HCT116 (cell line): Measurements from ENCODE around the gene TNFRSF12A. TPM values are rescaled to one million over a fixed set of nuclear protein-coding genes. Genes with fewer than 3 reads are reported as not detected.

ENCODE experiments used
- ATAC-seq: fragments of 200-7000 bp; cut with Tn5 transposase; 2 replicates; pipeline ENCODE4 v1.9.1; 2020; ENCODE audit warnings: mild to moderate bottlenecking, moderate library complexity
- BruUV-seq: library from RNA; stranded (reverse); fragments of 400-500 nt; replicated peaks from 2 replicates; lab custom pipeline; 2021; lab: Mats Ljungman, UMichigan
- CTCF ChIA-PET: fragments of 300-600 bp; sonication (Branson Sonifier 250); formaldehyde crosslinking; loops from one replicate; lab custom pipeline; 2021; ENCODE audit warnings: antibody characterized with exemption; lab: Charles Lee
- POLR2A ChIA-PET: fragments of 300-600, 350-600 bp; sonication (Branson Sonifier 250); formaldehyde crosslinking; loops from one replicate; lab custom pipeline; 2021; ENCODE audit warnings: antibody characterized with exemption; lab: Charles Lee
- RAD21 ChIA-PET, 2 experiments: fragments of 300-600 bp; sonication (Branson Sonifier 250); formaldehyde crosslinking; loops; one replicate each; lab custom pipeline; 2023; ENCODE audit warnings: low total read pairs in 2 of 2; ENCODE audit not compliant: uncharacterized antibody in 2 of 2, unreplicated experiment in 2 of 2, low non-redundant PET in 1 of 2; lab: Charles Lee
- DNase-seq: peaks from one replicate; pipeline ENCODE4 v3.0.0-alpha.2; 2010; ENCODE audit warnings: low read depth, low spot score
- H2AFZ ChIP-seq: fragments of 200-600 bp; shearing (Covaris generic), sonication (generic); 2 replicates; pipeline ENCODE4 v1.6.1; 2017; ENCODE audit warnings: low read depth, mixed run types, mixed read lengths, antibody characterized with exemption, low read length; ENCODE audit not compliant: poor library complexity, severe bottlenecking
- H3K27ac ChIP-seq: 2 replicates; pipeline ENCODE4 v1.5.1; 2012; ENCODE audit warnings: low read depth, low read length
- H3K27me3 ChIP-seq: fragments of 200-600 bp; sonication (generic); 2 replicates; pipeline ENCODE4 v1.6.1; 2016; ENCODE audit warnings: mixed run types, low read length, mixed read lengths; ENCODE audit not compliant: insufficient read depth
- H3K36me3 ChIP-seq, 2 experiments: fragments of 200-500 bp in 1 of 2; fragments of 200-600 bp in 1 of 2; sonication (Bioruptor generic) in 1 of 2; sonication (generic) in 1 of 2; 2 replicates each; pipeline versions ENCODE4 v1.5.1 to v1.6.1; 2014 to 2016; ENCODE audit warnings: low read length in 2 of 2, inconsistent platforms in 1 of 2, mixed read lengths in 1 of 2, mixed run types in 1 of 2; ENCODE audit not compliant: insufficient read depth in 2 of 2, control insufficient read depth in 1 of 2
- H3K4me1 ChIP-seq, 2 experiments: fragments of 200-600 bp in 1 of 2; sonication (generic) in 1 of 2; 2 replicates each; pipeline versions ENCODE4 v1.5.1 to v1.6.1; 2012 to 2017; ENCODE audit warnings: low read length in 2 of 2, inconsistent platforms in 1 of 2, mild to moderate bottlenecking in 1 of 2, mixed read lengths in 1 of 2, mixed run types in 1 of 2, moderate library complexity in 1 of 2; ENCODE audit not compliant: insufficient read depth in 2 of 2, control insufficient read depth in 1 of 2
- H3K4me2 ChIP-seq: fragments of 200-600 bp; sonication (generic); 2 replicates; pipeline ENCODE4 v1.6.1; 2017; ENCODE audit warnings: mixed run types, low read length, mixed read lengths
- H3K4me3 ChIP-seq, 2 experiments: fragments of 200-600 bp in 1 of 2; sonication (generic) in 1 of 2; replicated peaks in 1 of 2; 2 replicates each; pipeline ENCODE4 v1.5.1; 2011 to 2016; ENCODE audit warnings: low read length in 2 of 2, control low read depth in 1 of 2, low read depth in 1 of 2, mild to moderate bottlenecking in 1 of 2, mixed read lengths in 1 of 2, mixed run types in 1 of 2
- H3K79me2 ChIP-seq: fragments of 200-600 bp; sonication (generic); 2 replicates; pipeline ENCODE4 v1.6.1; 2017; ENCODE audit warnings: mild to moderate bottlenecking, mixed run types, low read length, moderate library complexity, mixed read lengths; ENCODE audit not compliant: insufficient read depth
- H3K9ac ChIP-seq: fragments of 200-600 bp; sonication (generic); 2 replicates; pipeline ENCODE4 v1.6.1; 2016; ENCODE audit warnings: low read length, mixed read lengths
- H3K9me2 ChIP-seq: fragments of 200-600 bp; sonication (generic), shearing (Covaris generic); 2 replicates; pipeline ENCODE4 v1.6.1; 2017; ENCODE audit warnings: mixed run types, mild to moderate bottlenecking, moderate library complexity; ENCODE audit not compliant: insufficient read depth
- H3K9me3 ChIP-seq, 2 experiments: fragments of 200-500 bp in 1 of 2; fragments of 200-600 bp in 1 of 2; sonication (Bioruptor generic) in 1 of 2; sonication (generic) in 1 of 2; 2 replicates each; pipeline ENCODE4 v1.6.1; 2014 to 2017; ENCODE audit warnings: low read length in 2 of 2, mixed read lengths in 2 of 2, inconsistent platforms in 1 of 2, low read depth in 1 of 2, mild to moderate bottlenecking in 1 of 2, mixed run types in 1 of 2, moderate library complexity in 1 of 2; ENCODE audit not compliant: control insufficient read depth in 1 of 2, insufficient read depth in 1 of 2
- H4K20me1 ChIP-seq: fragments of 200-600 bp; sonication (generic), shearing (Covaris generic); 2 replicates; pipeline ENCODE4 v1.6.1; 2017; ENCODE audit warnings: mixed run types, mild to moderate bottlenecking, moderate library complexity; ENCODE audit not compliant: insufficient read depth
- CBX3 ChIP-seq: IDR thresholded peaks from 2 replicates; pipeline ENCODE4 v1.6.1; 2012; ENCODE audit warnings: low read depth
- CEBPB ChIP-seq: IDR thresholded peaks from 2 replicates; pipeline ENCODE4 v1.6.1; 2012; ENCODE audit warnings: low read depth
- EGR1 ChIP-seq: IDR thresholded peaks from 2 replicates; pipeline ENCODE4 v1.6.1; 2012; ENCODE audit warnings: low read depth
- EZH2 ChIP-seq: fragments of 200-600 bp; sonication (generic); IDR thresholded peaks from 2 replicates; pipeline ENCODE4 v1.6.1; 2017; ENCODE audit warnings: antibody characterized with exemption, mixed run types
- FOSL1 ChIP-seq: IDR thresholded peaks from 2 replicates; pipeline ENCODE4 v1.6.1; 2012; ENCODE audit warnings: low read depth
- JUND ChIP-seq: IDR thresholded peaks from 2 replicates; pipeline ENCODE4 v1.6.1; 2012
- POLR2AphosphoS5 ChIP-seq: IDR thresholded peaks from 2 replicates; pipeline ENCODE4 v1.6.1; 2011; ENCODE audit warnings: mild to moderate bottlenecking, low read depth, low read length, moderate library complexity
- RAD21 ChIP-seq: IDR thresholded peaks from 2 replicates; pipeline ENCODE4 v1.6.1; 2012; ENCODE audit warnings: low read depth, mild to moderate bottlenecking
- REST ChIP-seq: IDR thresholded peaks from 2 replicates; pipeline ENCODE4 v1.6.1; 2012; ENCODE audit warnings: low read depth
- SIN3A ChIP-seq: IDR thresholded peaks from 2 replicates; pipeline ENCODE4 v1.6.1; 2012; ENCODE audit warnings: low read depth
- SRF ChIP-seq: IDR thresholded peaks from 2 replicates; pipeline ENCODE4 v1.6.1; 2012; ENCODE audit warnings: low read depth
- TCF7L2 ChIP-seq: IDR thresholded peaks from 2 replicates; pipeline ENCODE4 v1.7.0; 2011; ENCODE audit warnings: borderline replicate concordance, inconsistent platforms; ENCODE audit not compliant: insufficient read depth, insufficient read length; ENCODE audit errors: extremely low read depth
- ZBTB33 ChIP-seq: IDR thresholded peaks from 2 replicates; pipeline ENCODE4 v1.6.1; 2011; ENCODE audit warnings: mild to moderate bottlenecking, low read length, moderate library complexity; ENCODE audit not compliant: insufficient replicate concordance; ENCODE audit errors: extremely low read depth
- ZFX ChIP-seq: fragments of 450-650 bp; IDR thresholded peaks from 2 replicates; pipeline ENCODE4 v1.6.1; 2017
- ZNF274 ChIP-seq: fragments of 200-500 bp; sonication (Bioruptor generic); IDR thresholded peaks from 2 replicates; pipeline ENCODE4 v1.6.1; 2014; ENCODE audit warnings: mild to moderate bottlenecking, low read depth, low read length, inconsistent platforms
- intact Hi-C: fragments of 100-400 bp; cut with micrococcal nuclease; formaldehyde crosslinking; loops from 2 replicates; pipeline ENCODE4 v1.10.0; 2022
- total RNA-seq: library from RNA; stranded (reverse); gene quantifications from one replicate; pipeline ENCODE4 v1.2.1, GENCODE V29; 2021; ENCODE audit not compliant: unreplicated experiment
- TF ChIP-seq, protein P1 (sequence below): IDR thresholded peaks from 2 replicates; pipeline ENCODE4 v1.6.1; 2012
- TF ChIP-seq, protein P2 (sequence below): IDR thresholded peaks from 2 replicates; pipeline ENCODE4 v1.6.1; 2012

TNFRSF12A gene
- total RNA-seq, 1 experiment from 2014 or later, result 188 TPM

DNA sequence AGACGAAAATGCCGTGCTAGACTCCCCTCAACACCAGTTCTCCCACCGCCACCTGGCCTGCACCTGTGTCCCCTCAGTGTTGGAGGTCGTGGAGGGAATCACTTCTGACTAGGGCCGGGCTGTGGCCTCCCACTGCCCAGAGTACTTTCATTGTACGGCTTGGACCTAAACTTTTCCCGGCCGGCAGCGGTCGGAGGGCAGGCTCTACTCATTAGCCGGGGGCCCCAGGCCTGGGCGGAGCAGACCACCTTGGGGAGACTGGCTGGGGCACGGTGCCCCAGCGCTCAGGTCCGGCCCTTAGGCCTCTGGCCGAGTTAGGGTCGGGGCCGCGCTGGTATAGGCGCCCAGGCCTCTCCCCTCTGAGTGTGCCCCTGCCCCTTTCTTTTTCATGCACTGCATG is 2.8 kb upstream of the TNFRSF12A start:
- Histone ChIP-seq H3K36me3 (peaks cover 0 to 10% of the 10 kb centered on the region in 2 experiments; a peak in 1 of 4 replicates), H4K20me1 (no peaks in the 10 kb centered on the region), H3K9ac (no peak overlapping the region), H3K27ac (no peak overlapping the region), H2AFZ (no peak overlapping the region), H3K79me2 (peaks cover 16% of the 10 kb centered on the region; the same call in 1 of the 2 replicates), H3K4me1 (peaks cover 33 to 70% of the 10 kb centered on the region in 2 experiments), H3K4me2 (no peak overlapping the region), H3K4me3 (no peak overlapping the region), H3K27me3 (no peaks in the 10 kb centered on the region), H3K9me2 (no peaks in the 10 kb centered on the region), H3K9me3 (no peaks in the 10 kb centered on the region)
- CTCF ChIA-PET, result no interaction called here
- RAD21 ChIA-PET, result no interaction called here
- BruUV-seq, result no TSS peak
- DNase-seq (no peak), ATAC-seq (no peak)
- intact Hi-C loops, result no loop called here
- TF ChIP-seq ZNF274 (no peak), EGR1 (no peak), FOSL1 (no peak), TCF7L2 (no peak), JUND (no peak), POLR2AphosphoS5 (no peak), RAD21 (no peak), ZBTB33 (no peak), EZH2 (no peak), CEBPB (no peak), SIN3A (no peak), CBX3 (no peak), ZFX (no peak), SRF (no peak), REST (no peak)
- TF ChIP-seq, protein P1, sequence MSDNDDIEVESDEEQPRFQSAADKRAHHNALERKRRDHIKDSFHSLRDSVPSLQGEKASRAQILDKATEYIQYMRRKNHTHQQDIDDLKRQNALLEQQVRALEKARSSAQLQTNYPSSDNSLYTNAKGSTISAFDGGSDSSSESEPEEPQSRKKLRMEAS, result no peak
- TF ChIP-seq, protein P2, sequence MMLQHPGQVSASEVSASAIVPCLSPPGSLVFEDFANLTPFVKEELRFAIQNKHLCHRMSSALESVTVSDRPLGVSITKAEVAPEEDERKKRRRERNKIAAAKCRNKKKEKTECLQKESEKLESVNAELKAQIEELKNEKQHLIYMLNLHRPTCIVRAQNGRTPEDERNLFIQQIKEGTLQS, result no peak
- POLR2A ChIA-PET, result interaction anchor here (8.2 kb wide), 1 partner anchor 12 kb away, joined by 188 read pairs; no protein-coding TSS in a partner anchor
